NOMO-1 (cell line): ENCODE results near the gene PKIG.

ENCODE experiments used
- DNase-seq, 2 experiments: peaks; one replicate each; lab custom pipeline; 2025; ENCODE audit not compliant: unreplicated experiment in 2 of 2; lab: John Stamatoyannopoulos, UW

Gene PKIG

DNA sequence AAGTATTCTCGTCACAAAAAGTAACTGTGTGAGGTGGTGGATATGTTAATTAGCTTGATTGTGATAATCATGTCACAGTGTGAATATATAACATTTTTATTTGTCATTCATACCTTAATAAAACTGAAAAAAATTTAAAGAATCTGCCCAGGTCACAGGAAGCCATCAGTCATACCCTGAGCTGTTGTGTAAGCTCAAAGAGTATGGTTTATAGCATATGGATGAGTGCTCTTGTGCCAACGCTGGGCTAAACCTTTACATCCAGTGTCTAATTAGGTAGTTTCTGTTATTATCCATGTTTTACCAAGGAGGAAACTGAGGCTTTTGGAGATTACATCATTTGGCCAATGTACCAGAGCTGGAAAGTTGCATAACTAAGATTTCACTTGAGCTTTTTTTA, 11.4 kb downstream of the PKIG start:
- peak in 1 of 2 experiments; percentile 64 for DNase-seq

DNA sequence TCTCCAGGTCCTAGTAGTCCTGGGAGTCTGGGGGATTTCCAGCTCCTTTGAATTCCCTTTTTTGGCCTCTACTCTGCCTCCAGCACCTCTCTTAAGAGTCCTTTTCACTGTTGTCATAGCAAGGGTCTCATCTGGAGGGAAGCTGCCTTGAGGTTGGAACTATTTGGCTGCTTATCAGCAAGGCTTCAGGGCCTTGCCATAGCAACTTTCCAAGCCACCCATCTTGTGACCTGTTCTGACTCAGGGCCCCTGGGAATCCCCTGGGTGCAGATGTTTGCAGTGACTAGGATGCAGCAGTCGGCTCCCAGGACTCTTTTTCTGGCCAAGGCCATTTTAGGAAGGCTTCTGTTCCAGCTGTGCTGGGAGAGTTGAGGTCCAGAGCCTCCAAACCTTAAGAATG, 12.4 kb downstream of the PKIG start:
- DNase-seq: no peak

DNA sequence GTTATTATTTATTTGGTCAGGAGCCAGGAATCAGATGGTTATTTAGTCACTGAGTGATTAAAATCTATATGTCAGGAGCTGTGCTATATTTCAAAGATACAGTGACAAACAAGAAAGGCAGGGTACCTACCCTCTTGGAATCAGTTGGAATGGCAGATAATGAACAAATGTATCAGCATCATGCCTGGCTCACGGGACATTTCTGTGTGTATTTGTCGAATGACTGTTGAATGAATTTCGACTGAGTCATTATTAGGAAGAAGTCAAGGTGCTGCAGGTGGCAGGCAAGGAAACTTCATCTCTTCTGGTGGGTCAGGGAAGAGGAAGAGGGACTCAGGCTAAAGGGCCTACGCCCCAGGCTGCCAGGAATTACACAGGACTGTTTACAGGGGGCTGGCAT, 13.6 kb downstream of the PKIG start:
- DNase-seq: no peak

DNA sequence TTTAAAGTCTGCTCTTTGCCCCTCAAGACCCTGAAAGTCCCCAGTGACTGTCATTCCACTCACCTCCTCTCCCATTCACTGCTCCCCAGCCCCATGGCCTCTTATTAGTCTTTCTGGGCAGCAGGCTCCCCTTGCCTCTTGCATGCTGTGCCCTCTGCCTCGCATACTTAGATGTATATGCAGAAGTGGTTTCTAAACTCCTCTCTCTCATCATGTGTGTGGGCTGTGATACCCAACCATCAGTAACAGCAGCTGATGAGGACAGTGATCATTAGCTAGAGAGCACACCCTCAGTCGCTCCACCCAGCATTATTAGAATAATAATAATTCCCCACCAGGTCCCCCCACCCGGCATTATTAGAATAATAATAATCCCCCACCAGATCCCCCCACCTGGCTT, 14.5 kb downstream of the PKIG start:
- no peak for DNase-seq

DNA sequence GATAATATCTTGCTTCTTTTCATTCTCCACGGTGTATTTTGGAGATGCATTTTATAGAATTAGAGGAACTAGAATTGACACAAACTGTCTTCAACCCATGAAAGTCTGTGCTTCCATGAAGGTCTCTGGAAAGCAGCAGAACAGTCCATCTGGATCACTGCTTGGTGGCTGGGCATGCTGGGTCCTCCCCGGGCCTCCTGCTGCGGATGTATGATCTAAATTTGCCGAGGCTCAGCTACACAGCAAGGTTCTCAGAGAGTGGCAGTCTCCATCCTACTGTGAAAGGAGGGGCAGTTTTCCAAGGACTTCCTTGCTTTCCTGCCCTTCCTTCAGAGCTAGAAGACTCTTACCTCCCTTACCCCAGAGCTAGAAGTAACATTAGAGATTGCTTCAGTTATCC, 15.1 kb downstream of the PKIG start:
- no peak for DNase-seq

DNA sequence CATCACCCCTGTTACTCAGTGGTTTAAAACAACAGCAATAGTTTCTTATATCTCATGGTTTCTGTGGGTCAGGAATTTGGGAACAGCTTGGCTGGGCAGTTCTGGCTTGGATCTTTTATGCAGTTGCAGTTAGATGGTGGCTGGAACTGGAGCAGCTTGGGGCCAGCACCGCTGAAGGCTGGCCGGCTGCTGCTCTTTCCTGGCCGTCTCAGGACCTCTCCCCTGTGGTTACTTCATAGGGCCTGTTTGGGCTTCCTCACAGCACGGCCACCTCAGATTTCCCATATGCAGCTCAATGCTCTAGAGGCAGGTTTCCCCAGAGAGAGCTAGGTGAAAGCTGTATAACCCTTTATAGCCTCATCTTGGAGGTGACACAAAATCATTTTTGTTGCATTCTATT, 15.6 kb downstream of the PKIG start:
- DNase-seq: no peak

DNA sequence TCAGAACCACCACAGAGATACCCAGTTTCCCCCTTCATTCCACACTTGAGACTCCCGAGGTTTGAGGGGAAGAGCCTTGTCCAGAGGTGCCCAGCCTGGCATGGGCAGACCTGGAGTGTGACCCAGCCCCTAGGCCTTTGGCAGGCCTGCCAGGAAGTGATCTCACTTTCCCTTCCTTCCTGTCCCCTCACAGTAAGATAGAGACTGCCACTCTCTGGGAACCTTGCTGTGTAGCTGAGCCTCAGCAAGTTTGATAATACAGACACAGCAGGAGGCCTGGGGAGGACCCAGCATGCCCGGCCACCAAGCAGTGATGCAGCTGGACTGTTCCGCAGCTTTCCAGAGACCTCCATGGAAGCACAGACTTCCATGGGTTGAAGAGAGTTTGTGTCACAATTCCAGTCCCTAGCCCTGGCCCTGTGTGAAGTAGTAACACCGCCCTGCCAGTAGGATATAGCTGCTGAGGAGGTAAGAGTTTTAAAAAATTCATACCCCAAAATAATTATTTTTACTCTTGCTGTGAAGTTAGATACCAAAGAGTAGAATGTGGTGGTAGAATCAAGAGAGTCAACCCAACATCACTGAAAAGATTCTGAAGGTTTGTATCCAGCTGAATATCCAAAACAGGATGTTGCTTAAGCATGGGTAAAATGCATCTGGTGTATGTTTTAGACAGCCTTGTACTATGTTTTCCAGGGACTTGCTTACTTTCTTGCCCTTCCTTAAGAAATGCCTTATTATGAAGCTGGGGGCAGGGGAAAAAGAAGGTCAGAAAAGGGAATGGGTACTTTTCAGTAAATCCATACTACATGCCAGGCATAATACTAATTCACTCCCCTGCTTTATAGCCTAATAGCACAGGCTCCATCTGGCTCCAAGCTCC, 16.3 kb downstream of the PKIG start:
- DNase-seq: no peak

DNA sequence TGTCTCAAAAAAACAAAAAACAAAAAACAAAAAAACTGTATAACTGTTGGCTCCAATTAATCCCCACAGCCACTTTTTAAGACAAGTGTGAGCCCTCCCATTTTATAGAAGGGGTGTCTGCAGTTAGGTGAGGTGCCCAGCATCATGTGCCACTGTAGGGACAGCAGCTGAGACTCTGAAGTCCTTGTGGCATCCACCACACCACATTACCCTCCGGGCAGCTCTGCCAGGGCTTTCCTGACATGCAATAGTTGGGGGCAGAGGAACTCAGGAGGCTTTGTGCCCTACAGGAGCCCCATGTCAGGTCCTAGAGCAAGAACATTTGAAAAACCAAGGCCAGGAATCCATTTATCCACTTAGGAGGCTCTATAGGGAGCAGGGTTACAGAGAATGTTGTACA, 17.3 kb downstream of the PKIG start:
- DNase-seq: no peak

DNA sequence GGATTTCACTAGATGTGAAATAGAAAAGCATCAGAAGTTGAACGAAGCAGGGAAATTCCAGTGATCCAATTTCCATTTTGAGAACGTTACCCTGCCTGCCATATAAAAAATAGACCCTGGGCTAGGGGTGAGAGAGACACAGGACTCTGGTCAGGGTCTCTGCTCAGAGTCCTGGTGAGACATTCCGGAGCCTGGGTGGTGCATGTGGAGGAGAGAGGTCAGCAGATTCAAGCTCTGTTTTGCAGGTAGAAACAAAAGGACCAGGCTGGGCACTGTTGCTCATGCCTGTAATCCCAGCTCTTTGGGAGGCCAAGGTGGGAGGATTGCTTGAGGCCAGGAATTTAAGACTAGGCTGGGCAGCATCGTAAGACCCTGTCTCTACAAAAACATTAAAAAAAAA, 17.9 kb downstream of the PKIG start:
- no peak for DNase-seq

DNA sequence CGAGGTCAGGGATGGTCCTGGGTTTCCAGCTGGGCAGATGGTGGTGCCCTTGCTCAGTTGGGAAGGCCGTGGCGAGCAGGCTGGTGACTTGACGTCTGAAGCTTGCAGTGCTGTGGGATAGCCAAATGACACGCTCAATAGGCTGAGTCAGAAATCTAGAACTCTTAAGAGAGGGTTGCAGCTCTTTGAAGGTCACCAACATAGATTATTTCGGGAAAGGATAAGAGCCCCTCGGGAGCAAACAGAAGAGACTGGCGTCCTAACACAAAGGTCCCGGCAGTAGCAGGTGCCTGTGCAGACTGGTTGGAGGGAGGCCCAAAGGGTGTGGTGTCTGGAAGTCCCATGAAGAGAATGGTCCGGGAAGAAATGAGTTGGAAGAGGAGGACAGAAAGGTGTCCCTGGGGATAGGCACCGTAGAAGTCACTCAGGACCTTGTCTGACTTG, 18.4 kb downstream of the PKIG start:
- DNase-seq: no peak

DNA sequence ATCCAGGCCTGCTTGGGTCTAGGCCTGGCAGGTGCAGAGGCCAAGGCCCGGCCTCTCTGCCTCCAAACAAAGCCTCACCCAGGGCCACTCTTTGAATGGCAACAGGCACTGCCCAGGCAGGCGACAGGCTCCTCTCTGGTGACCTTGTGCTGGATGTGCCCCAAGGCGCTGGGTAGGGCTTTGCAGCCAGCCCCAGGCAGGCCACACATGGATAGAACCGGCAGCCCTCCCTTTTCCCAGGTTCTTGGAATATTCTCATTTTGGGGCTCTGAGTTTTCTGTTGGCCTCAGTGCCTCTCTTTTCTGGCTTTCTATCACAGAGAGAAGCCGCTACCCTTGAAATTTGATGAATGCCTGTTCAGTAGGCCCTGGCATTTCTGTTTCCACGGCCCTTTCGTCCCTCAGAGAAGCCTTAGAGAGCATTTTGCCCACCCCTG, 18.9 kb downstream of the PKIG start:
- DNase-seq: no peak

DNA sequence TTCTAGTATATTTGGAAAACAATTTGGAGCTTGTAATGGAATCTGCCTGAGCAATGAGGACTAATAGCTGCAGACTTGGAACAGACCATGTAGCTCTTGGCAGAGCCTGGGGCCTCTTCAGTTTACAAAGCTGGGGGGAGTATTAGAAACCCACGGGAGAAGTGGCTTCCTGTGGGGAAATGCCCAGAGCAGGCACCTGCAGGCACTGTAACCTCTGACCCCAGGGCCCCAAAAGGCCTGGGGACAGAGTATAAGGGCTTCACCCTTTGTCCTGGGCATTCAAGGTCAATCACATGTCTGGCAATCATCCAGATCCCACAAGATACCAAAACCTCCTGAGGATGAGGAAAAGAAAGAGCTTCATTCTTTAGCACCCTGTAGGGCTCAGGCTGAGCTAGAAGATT, 19.4 kb downstream of the PKIG start:
- no peak for DNase-seq

DNA sequence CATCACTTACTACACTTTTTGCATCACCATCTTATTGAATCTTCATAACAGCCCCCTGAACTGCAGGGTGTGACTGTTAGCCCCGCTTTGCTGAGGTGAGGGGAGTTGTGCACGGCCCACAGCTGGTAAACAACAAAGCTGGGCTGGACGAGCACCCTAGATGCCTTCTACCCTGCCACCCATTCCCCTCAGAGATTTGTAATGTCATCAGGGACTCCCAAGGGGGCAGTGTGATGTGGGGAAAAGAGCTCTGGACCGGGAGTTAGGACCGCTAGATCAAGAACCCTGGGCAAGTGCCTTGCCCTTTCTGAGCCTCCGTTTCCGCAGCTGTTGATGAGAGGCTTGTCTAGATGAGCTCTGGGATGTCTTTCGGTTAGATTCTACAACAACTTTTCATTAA, 20.9 kb downstream of the PKIG start:
- no peak for DNase-seq

DNA sequence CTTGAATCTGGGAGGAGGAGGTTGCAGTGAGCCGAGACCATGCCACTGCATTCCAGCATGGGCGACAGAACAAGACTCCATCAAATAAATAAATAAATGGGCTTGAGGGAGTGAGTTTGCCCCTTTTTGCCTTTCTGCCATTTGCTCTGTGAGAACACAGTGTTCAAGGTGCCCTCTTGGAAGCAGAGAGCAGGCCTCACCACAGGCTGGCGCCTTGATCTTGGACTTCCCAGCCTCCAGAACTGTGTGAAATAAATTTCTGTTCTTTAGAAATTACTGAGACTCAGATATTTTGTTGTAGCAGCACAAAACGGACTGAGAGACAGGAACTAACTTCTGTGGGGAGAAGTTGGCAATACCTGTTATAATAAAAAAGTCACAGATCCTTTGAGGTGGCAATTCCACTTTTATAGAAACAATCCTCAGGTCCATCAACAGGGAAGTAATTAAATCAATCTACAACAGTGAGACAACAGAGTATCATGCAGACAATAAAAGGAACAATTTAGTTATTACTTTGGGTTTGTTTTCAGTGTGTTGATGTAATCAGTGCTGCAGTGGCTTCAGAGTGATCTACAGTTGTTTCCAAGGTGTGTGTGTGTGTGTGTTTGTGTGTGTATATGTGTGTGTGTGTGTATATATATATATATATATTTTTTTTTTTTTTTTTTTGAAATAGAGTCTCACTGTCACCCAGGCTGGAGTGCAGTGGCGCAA, 24.5 kb downstream of the PKIG start:
- no peak for DNase-seq

DNA sequence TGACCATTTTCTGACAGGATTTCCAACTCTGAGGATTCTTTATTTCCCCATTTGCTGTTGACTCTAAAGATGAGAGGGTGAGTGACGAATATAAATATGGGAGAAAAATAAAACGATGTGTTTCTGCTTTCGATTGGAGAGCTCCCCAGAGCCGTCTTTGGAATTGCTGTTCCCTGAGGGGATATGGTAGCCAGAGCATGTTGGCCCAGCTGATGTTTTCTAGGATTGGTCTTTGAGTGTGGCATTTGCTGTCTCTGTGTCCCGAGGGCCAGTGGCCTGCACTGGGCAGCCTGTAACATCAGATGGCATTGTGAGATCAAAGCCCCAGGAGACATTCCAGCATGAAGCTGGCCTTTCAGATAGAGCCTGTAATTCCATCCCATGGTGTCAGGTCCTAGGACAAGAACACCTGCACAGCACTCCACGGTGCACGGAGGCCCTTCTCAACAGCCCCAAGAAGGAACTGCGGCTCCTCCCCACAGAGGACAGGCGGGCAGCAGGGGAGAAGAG, 26.7 kb downstream of the PKIG start:
- no peak for DNase-seq

DNA sequence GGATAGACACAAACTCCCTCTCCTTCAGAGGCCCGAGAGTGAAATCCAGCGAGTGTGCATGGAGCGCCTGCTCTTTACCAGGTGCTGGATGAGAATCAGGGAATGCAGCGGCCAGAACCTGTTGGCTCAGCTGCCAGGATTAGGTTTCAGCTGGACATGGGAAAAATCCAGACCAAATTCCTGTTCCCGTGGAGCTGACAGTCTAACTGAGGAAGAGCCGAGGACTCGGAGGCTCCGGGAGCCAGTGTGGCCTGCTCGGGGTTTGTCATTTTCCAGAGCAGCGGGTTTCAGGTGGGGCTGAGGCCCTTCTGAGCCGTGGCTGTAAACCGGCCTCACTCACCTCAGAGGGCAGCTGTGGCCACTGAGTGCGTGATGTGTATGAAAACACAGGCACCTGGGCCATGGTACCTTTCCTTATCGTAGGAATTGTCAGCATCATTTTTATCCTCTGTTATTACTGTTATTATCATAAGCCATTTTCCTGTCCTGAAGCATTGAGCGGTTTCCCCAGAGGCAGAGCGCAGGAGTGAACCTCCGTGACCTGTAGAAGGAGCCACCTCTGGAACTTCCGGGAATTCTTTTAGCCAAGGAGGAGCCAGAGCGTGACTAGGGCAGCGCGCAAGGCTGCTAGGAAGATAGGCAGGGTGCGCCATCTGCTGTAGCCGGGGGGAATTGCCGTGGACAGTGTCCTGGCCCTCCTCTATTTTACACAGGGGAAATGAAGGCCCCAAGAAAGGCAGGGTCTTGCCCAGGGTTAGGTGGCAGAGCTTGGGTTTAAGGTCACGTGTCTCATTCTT, 27.3 kb downstream of the PKIG start:
- DNase-seq: peak; percentile 71 to 76

DNA sequence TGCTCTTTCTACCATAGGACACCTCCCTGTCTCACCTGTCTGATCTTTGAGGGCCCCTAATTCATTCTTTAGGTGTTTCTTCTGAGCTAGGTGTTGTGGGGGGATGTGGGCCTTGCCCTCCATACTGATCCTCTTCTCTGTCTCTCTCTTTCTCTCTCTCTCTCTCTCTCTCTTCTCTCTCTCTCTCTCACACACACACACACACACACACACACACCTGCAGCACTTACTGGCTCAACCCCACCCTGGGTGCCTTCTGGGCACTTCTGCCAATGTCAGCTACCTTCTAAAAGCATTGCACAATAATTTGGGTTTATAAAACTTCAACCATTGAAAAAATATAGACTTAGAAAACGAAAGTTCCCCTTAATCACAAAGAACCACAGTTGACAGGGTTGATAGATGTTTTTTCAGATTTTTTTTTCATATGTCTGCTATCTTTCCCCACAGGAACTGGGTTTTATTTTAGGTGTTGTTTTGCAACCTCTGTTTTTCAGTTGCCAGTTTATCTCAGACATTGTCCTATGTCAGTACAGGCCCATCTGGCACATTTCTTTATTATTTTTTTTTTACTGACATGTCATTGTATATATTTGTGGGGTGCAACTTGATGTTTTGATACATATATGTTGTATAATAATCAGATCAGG, 28.1 kb downstream of the PKIG start:
- peak; percentile 77 to 96 for DNase-seq

DNA sequence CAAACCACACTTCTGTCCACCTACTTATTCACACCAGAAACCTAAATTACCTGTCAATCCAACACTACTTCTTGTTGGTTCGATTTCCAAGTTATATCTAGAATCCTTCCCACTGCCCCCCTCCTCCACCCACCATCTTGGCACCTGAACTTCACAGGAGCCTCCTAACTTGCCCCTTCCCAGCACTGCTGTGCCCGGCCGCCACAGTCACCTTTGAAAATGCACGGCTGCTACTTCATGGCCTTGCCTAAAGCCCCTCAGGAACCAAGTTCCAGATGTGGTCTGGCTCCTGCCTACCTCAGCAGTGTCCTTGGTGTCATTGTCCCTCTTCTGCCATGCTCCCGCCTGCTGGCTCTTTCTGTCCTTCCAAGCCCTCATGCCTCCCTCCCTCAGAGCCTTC, 31.2 kb downstream of the PKIG start:
- no peak for DNase-seq

DNA sequence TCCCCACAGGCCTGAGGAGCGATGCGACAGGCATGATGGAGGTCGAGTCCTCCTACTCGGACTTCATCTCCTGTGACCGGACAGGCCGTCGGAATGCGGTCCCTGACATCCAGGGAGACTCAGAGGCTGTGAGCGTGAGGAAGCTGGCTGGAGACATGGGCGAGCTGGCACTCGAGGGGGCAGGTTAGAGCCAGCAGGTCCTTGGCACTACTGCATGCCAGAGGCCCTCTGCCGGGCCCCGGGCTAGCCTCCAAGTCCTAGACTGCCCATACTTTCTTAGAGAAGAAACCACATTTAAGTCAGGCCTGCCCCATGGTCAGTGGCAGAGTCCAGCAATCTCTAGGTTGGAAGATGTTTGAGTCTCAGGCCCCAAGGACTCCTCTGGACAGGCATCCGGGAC, 32.1 kb downstream of the PKIG start:
- DNase-seq: no peak

DNA sequence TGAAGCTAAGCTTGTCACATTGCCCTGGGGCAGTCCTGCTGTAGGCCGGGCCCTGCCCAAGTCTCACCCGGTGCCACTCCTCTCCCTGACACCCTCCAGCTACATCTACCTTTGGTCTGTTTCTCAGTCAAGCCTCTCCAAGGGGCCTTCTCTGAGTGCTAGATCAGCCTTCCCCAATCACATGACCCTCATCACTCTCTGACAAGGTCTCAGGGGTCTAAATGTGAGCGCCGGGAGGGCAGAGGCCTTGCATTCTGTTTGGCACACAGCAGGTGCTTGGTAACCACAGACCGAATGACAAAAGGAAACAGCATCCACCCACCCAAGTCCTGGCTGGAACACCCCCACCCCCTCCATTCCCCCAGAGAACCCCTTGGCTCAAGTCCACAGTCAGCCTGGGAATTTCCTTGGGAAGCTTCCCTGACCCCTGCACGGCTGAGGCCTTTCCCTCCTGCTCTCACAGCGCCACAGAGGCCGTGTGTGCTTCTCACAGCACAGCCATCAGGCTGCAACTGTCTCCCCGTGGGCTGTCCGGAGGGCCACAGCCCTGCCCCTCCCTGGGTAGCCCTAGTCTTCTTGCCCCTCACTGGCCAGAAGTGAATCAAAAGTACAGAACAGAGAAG, 32.9 kb downstream of the PKIG start:
- no peak for DNase-seq
